ENCODE measurements around the gene PLS1.

DNA sequence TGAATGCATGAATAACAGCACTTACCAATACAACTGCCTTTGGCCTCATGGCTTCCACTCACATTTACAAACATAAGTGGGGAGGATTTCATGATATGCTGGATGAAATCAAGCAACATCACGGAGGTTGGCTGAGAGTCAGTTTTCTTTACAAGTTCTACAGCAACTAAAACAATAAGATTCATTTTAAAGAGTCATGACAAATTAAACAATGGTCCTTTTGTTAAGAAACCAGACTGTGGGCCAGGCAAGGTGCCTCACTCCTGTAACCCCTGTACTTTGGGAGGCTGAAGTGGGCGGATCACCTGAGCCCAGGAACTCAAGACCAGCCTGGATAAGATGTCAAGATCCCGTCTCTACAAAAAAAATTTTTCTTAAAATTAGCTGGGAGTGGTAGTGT lies 30.1 kb upstream of the PLS1 start:
- TF ChIP-seq, protein P1, sequence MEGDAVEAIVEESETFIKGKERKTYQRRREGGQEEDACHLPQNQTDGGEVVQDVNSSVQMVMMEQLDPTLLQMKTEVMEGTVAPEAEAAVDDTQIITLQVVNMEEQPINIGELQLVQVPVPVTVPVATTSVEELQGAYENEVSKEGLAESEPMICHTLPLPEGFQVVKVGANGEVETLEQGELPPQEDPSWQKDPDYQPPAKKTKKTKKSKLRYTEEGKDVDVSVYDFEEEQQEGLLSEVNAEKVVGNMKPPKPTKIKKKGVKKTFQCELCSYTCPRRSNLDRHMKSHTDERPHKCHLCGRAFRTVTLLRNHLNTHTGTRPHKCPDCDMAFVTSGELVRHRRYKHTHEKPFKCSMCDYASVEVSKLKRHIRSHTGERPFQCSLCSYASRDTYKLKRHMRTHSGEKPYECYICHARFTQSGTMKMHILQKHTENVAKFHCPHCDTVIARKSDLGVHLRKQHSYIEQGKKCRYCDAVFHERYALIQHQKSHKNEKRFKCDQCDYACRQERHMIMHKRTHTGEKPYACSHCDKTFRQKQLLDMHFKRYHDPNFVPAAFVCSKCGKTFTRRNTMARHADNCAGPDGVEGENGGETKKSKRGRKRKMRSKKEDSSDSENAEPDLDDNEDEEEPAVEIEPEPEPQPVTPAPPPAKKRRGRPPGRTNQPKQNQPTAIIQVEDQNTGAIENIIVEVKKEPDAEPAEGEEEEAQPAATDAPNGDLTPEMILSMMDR (IDR thresholded peaks at IDR 0.05; ENCODE audit: borderline replicate concordance, extremely low read depth, low read length, poor library complexity, severe bottlenecking) = no peak
- no peak for TF ChIP-seq EZH2 (IDR thresholded peaks at IDR 0.05; ENCODE audit: borderline replicate concordance, low read depth, low read length, severe bottlenecking)
